ENCODE measurements around the gene ZBTB46.

Gene ZBTB46

DNA sequence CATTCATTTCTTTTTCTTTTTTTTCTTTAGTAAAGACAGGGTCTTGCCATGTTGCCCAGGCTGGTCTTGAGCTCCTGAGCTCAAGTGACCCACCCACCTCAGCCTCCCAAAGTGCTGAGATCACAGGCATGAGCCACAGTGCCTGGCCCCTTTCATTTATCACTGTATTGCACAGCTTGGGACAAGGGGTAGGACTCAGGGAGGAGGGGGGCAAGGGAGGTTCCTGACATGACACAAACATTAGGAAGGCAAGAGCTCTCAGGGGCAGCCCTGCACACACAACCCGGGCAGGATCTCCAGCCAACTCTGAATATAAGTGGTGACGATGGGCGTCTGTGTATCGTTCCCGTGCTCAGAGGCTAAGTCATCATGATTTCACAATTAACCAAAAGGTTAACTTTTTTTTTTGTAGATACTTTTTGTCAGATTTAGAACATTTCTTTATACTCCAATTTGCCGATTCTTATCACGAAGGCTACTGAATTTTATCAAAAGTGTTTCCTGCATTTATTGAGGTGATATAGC lies 71.6 kb downstream of the ZBTB46 start:
- H2AFZ ChIP-seq (ENCODE audit: insufficient read depth, low read length, poor library complexity) = no peak overlapping the region

GRCh38 chr20:63758152-63758551 lies 72.9 kb downstream of the ZBTB46 start:
- Histone ChIP-seq H2BK120ac (ENCODE audit: insufficient read depth, low read length, poor library complexity) (no peak overlapping the region), H3K27ac (ENCODE audit: low read depth, low read length) (no peak overlapping the region), H2AFZ (ENCODE audit: insufficient read depth, low read length, poor library complexity) (no peak overlapping the region), H3K79me2 (ENCODE audit: control insufficient read depth, insufficient read depth, low read length, poor library complexity) (no peaks in the 10 kb centered on the region), H3K4me1 (ENCODE audit: control insufficient read depth in 1 of 2, insufficient read depth in 2 of 2, low read length in 2 of 2) (no peaks in the 10 kb centered on the region), H2AK5ac (ENCODE audit: low read length) (no peak overlapping the region), H3K36me3 (ENCODE audit: control insufficient read depth in 1 of 2, insufficient read depth in 2 of 2, low read length in 2 of 2) (peaks cover 3 to 4% of the 10 kb centered on the region in 2 experiments), H3K27me3 (ENCODE audit: insufficient read depth, low read length) (no peaks in the 10 kb centered on the region), H3K9me3 (ENCODE audit: insufficient read depth, low read depth, low read length) (peaks cover 2% of the 10 kb centered on the region), H3K14ac (ENCODE audit: low read length) (no peak overlapping the region), H3K79me1 (ENCODE audit: low read length) (no peaks in the 10 kb centered on the region), H3K4ac (ENCODE audit: low read depth, low read length) (no peak overlapping the region), H3K9ac (ENCODE audit: low read length) (no peak overlapping the region), H3K18ac (ENCODE audit: low read length) (no peak overlapping the region), H2BK12ac (ENCODE audit: low read length) (no peak overlapping the region), H4K8ac (ENCODE audit: low read depth, low read length) (no peak overlapping the region), H3K4me2 (ENCODE audit: low read length) (no peak overlapping the region), H4K12ac (ENCODE audit: low read depth, low read length) (no peak overlapping the region), H4K91ac (ENCODE audit: low read depth, low read length) (no peak overlapping the region), H2BK5ac (ENCODE audit: low read depth, low read length, poor library complexity) (no peak overlapping the region), H3K4me3 (ENCODE audit: low read depth, low read length) (no peak overlapping the region), H3K23ac (ENCODE audit: low read length) (no peak overlapping the region)
- no peak for DNase-seq
- WGBS (ENCODE audit: extremely low coverage, insufficient coverage, insufficient read length) = no CpG with 5 or more reads among the region's 7 CpGs

More for the DNA sequence above, 71.6 kb downstream of the ZBTB46 start:
- H3K9ac ChIP-seq (ENCODE audit: low read length) = no peak overlapping the region
- no peak overlapping the region for H3K23ac ChIP-seq (ENCODE audit: low read length)
- no peak overlapping the region for H3K27ac ChIP-seq (ENCODE audit: low read depth, low read length)
- peaks cover 6% of the 10 kb centered on the region in 2 experiments for H3K36me3 ChIP-seq (ENCODE audit: control insufficient read depth in 1 of 2, insufficient read depth in 2 of 2, low read length in 2 of 2)
- no peak overlapping the region for H2BK120ac ChIP-seq (ENCODE audit: insufficient read depth, low read length, poor library complexity)
- no peak overlapping the region for H4K91ac ChIP-seq (ENCODE audit: low read depth, low read length)
- no peak overlapping the region for H4K12ac ChIP-seq (ENCODE audit: low read depth, low read length)
- no peak overlapping the region for H2BK5ac ChIP-seq (ENCODE audit: low read depth, low read length, poor library complexity)
- H2AK5ac ChIP-seq (ENCODE audit: low read length) = no peak overlapping the region
- H3K79me2 ChIP-seq (ENCODE audit: control insufficient read depth, insufficient read depth, low read length, poor library complexity) = no peaks in the 10 kb centered on the region
- no peak overlapping the region for H3K4me3 ChIP-seq (ENCODE audit: low read depth, low read length)
- H3K4me2 ChIP-seq (ENCODE audit: low read length) = no peak overlapping the region
- H3K79me1 ChIP-seq (ENCODE audit: low read length) = no peaks in the 10 kb centered on the region
- no peak overlapping the region for H4K8ac ChIP-seq (ENCODE audit: low read depth, low read length)
- no peak overlapping the region for H3K4ac ChIP-seq (ENCODE audit: low read depth, low read length)
- no peak overlapping the region for H3K14ac ChIP-seq (ENCODE audit: low read length)
- WGBS (ENCODE audit: extremely low coverage, insufficient coverage, insufficient read length) = no CpG with 5 or more reads among the region's 7 CpGs
- no peak overlapping the region for H2BK12ac ChIP-seq (ENCODE audit: low read length)
- H3K18ac ChIP-seq (ENCODE audit: low read length) = no peak overlapping the region
- H3K4me1 ChIP-seq (ENCODE audit: control insufficient read depth in 1 of 2, insufficient read depth in 2 of 2, low read length in 2 of 2) = no peaks in the 10 kb centered on the region
- DNase-seq = peak in 1 of 2 donors; percentile 42
- peaks cover 4% of the 10 kb centered on the region for H3K9me3 ChIP-seq (ENCODE audit: insufficient read depth, low read depth, low read length)
- H3K27me3 ChIP-seq (ENCODE audit: insufficient read depth, low read length) = no peaks in the 10 kb centered on the region

- no peak overlapping the region for H3K9ac ChIP-seq (ENCODE audit: low read length)
- no peak overlapping the region for H3K18ac ChIP-seq (ENCODE audit: low read length)
- H3K79me2 ChIP-seq (ENCODE audit: control insufficient read depth, insufficient read depth, low read length, poor library complexity) = no peaks in the 10 kb centered on the region
- no peak overlapping the region for H3K4ac ChIP-seq (ENCODE audit: low read depth, low read length)
- H4K12ac ChIP-seq (ENCODE audit: low read depth, low read length) = no peak overlapping the region
- H3K27ac ChIP-seq (ENCODE audit: low read depth, low read length) = no peak overlapping the region
- no peaks in the 10 kb centered on the region for H3K4me1 ChIP-seq (ENCODE audit: control insufficient read depth in 1 of 2, insufficient read depth in 2 of 2, low read length in 2 of 2)
- WGBS (ENCODE audit: extremely low coverage, insufficient coverage, insufficient read length) = no CpG with 5 or more reads among the region's 8 CpGs
- H3K14ac ChIP-seq (ENCODE audit: low read length) = no peak overlapping the region
- no peak overlapping the region for H2BK5ac ChIP-seq (ENCODE audit: low read depth, low read length, poor library complexity)
- no peak overlapping the region for H2AFZ ChIP-seq (ENCODE audit: insufficient read depth, low read length, poor library complexity)
- H3K27me3 ChIP-seq (ENCODE audit: insufficient read depth, low read length) = no peaks in the 10 kb centered on the region
- H3K4me3 ChIP-seq (ENCODE audit: low read depth, low read length) = no peak overlapping the region
- no peaks in the 10 kb centered on the region for H3K79me1 ChIP-seq (ENCODE audit: low read length)
- DNase-seq = no peak
- peaks cover 7% of the 10 kb centered on the region for H3K9me3 ChIP-seq (ENCODE audit: insufficient read depth, low read depth, low read length)
- peaks cover 7 to 8% of the 10 kb centered on the region in 2 experiments for H3K36me3 ChIP-seq (ENCODE audit: control insufficient read depth in 1 of 2, insufficient read depth in 2 of 2, low read length in 2 of 2)
- H4K8ac ChIP-seq (ENCODE audit: low read depth, low read length) = no peak overlapping the region
- H3K4me2 ChIP-seq (ENCODE audit: low read length) = no peak overlapping the region
- no peak overlapping the region for H2BK120ac ChIP-seq (ENCODE audit: insufficient read depth, low read length, poor library complexity)
- H4K91ac ChIP-seq (ENCODE audit: low read depth, low read length) = no peak overlapping the region
- H2AK5ac ChIP-seq (ENCODE audit: low read length) = no peak overlapping the region
- H3K23ac ChIP-seq (ENCODE audit: low read length) = no peak overlapping the region
- no peak overlapping the region for H2BK12ac ChIP-seq (ENCODE audit: low read length)
Measured at GRCh38 chr20:63756648-63756991, 74.4 kb downstream of the ZBTB46 start.

DNA sequence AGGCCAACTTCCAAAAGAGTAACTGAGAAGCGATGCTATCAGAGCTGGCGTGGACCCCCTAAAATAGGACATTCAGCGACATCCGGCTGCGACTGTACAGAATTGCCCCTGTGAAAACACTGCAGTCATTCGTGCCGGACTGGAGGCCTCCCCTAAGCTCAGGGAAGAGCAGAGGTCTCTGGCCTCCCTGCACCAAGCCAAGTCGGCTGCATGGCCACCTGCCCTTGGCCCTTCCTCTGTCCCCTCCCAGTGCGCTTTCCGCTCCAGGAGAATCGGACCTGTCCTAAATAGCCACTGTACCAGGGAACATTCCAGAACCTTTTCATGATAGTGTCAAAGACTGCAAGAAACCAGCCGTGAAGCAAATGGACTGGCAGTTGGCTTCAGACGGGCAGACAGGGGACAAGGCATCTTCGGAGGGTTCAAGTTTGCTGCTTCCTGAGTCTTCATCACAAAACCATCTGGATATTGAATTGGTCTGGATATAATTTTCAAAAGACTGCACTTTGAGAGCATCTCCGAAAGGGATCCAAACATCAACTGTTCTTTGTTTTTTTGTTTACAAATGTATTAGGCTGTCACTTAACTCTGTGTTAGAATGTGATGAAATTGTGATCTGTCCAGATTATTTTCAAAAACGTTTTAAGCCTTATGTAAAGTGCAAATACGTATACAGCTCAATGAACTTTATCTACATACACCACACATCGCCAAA lies 75.0 kb downstream of the ZBTB46 start:
- Histone ChIP-seq H3K79me1 (ENCODE audit: low read length) (no peaks in the 10 kb centered on the region), H3K18ac (ENCODE audit: low read length) (no peak overlapping the region), H3K4ac (ENCODE audit: low read depth, low read length) (no peak overlapping the region), H3K9me3 (ENCODE audit: insufficient read depth, low read depth, low read length) (peaks cover 7% of the 10 kb centered on the region), H3K4me3 (ENCODE audit: low read depth, low read length) (no peak overlapping the region), H3K27me3 (ENCODE audit: insufficient read depth, low read length) (no peaks in the 10 kb centered on the region), H2BK5ac (ENCODE audit: low read depth, low read length, poor library complexity) (no peak overlapping the region), H4K8ac (ENCODE audit: low read depth, low read length) (no peak overlapping the region), H2BK12ac (ENCODE audit: low read length) (no peak overlapping the region), H3K36me3 (ENCODE audit: control insufficient read depth in 1 of 2, insufficient read depth in 2 of 2, low read length in 2 of 2) (peaks cover 7 to 8% of the 10 kb centered on the region in 2 experiments), H3K9ac (ENCODE audit: low read length) (no peak overlapping the region), H4K12ac (ENCODE audit: low read depth, low read length) (no peak overlapping the region), H2AFZ (ENCODE audit: insufficient read depth, low read length, poor library complexity) (no peak overlapping the region), H3K4me1 (ENCODE audit: control insufficient read depth in 1 of 2, insufficient read depth in 2 of 2, low read length in 2 of 2) (no peaks in the 10 kb centered on the region), H2BK120ac (ENCODE audit: insufficient read depth, low read length, poor library complexity) (no peak overlapping the region), H3K14ac (ENCODE audit: low read length) (no peak overlapping the region), H4K91ac (ENCODE audit: low read depth, low read length) (no peak overlapping the region), H2AK5ac (ENCODE audit: low read length) (no peak overlapping the region), H3K27ac (ENCODE audit: low read depth, low read length) (no peak overlapping the region), H3K23ac (ENCODE audit: low read length) (no peak overlapping the region), H3K79me2 (ENCODE audit: control insufficient read depth, insufficient read depth, low read length, poor library complexity) (no peaks in the 10 kb centered on the region), H3K4me2 (ENCODE audit: low read length) (no peak overlapping the region)
- no CpG with 5 or more reads among the region's 18 CpGs for WGBS (ENCODE audit: extremely low coverage, insufficient coverage, insufficient read length)
- DNase-seq = no peak

Data from trophoblast cell (in vitro differentiated cells and primary cell).